C4-2B (cell line): ENCODE data around the gene RNF32.

ENCODE experiments used
- H3K27ac ChIP-seq: fragments of 450-650 bp; 2 replicates; pipeline ENCODE4 v1.5.1; 2017
- ZFX ChIP-seq: fragments of 450-650 bp; IDR thresholded peaks from 2 replicates; pipeline ENCODE4 v1.6.1; 2017
- TF ChIP-seq, protein P1 (sequence below): fragments of 450-650 bp; conservative IDR thresholded peaks from 2 replicates; pipeline ENCODE4 v1.5.1; 2017; ENCODE audit warnings: mild to moderate bottlenecking

The RNF32 gene

DNA sequence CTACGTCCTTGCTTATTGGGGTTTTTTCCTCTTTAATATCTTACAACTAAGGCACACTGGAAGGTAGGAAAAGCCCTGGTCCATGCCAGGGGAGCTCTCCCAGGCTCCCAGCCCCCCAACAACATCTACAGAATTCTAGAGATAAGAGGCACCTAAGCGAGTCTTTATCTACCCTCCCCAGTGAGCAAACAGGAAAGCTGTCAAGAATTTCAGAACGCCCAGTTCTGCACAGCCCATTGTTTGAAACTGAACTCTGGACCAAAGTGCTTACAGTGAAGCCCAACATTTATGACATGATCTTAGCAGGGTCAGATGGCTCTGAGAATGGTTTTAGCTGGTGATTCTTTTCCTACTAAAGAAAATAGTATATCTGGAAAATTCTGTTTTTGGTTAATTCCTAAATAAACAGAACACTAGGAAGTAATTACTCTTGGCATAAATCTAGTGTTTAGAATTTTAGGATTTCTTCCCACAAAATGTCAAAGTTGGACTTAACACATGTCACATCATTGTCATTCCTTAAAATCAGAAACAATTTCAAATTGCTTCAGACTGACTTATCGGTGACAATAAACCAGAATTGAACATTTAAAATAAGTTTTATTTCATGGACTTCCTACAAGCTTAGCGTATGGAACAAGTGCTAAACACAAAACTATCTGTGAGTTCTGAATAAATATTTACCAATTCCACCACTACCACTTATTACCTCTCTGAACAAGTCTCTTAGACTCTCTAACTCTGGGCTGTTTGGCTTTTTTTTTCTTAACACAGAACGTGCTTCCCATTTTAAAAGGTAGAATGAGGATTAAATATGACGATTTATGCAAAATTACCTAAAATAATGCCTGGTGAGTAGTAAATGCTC lies 31.3 kb upstream of the RNF32 start:
- H3K27ac ChIP-seq = no peak overlapping the region
- no peak for TF ChIP-seq ZFX
- TF ChIP-seq, protein P1, sequence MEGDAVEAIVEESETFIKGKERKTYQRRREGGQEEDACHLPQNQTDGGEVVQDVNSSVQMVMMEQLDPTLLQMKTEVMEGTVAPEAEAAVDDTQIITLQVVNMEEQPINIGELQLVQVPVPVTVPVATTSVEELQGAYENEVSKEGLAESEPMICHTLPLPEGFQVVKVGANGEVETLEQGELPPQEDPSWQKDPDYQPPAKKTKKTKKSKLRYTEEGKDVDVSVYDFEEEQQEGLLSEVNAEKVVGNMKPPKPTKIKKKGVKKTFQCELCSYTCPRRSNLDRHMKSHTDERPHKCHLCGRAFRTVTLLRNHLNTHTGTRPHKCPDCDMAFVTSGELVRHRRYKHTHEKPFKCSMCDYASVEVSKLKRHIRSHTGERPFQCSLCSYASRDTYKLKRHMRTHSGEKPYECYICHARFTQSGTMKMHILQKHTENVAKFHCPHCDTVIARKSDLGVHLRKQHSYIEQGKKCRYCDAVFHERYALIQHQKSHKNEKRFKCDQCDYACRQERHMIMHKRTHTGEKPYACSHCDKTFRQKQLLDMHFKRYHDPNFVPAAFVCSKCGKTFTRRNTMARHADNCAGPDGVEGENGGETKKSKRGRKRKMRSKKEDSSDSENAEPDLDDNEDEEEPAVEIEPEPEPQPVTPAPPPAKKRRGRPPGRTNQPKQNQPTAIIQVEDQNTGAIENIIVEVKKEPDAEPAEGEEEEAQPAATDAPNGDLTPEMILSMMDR = no peak

DNA sequence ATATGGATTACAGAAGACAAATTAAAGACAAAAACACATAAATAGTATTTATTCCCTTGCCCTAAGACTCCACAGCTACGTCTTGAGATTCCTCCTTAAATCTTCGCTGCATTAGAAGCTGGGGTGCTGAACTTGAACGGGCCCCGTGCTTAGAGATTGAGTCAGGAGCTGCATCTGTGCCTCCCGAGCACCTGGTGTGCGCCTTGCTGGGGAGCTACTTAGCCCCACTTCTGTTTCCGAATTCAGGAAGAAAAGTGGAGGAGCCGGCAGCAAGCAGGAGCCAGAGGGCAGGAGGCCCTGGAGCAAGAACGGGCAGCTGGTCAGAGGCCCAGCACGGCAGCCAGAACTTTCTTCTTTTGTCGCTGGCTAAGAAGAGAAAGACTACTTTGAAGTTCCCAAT lies 30.4 kb upstream of the RNF32 start:
- H3K27ac ChIP-seq = no peak overlapping the region
- TF ChIP-seq, protein P1 = no peak
- TF ChIP-seq ZFX = no peak

DNA sequence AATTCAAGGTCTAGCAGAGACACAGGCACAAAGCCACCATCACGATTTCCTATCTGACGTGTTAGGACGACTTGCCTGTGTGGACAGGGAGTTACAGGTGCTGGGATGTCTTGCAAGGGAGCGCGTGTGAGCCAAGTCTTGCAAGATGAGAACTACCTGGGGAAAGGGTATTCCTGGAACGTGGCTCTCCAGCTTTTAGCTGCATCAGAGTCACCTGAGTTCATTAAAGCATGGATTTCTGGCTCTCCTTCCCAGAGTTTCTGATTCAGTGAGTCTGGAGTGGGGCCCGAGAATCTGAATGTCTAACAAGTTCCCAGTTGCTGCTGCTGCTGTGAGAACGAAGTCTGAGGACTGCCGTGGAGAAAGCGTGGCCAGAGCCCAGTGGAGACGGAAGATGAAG lies 30.0 kb upstream of the RNF32 start:
- H3K27ac ChIP-seq = no peak overlapping the region
- TF ChIP-seq, protein P1 = no peak
- TF ChIP-seq ZFX = no peak

DNA sequence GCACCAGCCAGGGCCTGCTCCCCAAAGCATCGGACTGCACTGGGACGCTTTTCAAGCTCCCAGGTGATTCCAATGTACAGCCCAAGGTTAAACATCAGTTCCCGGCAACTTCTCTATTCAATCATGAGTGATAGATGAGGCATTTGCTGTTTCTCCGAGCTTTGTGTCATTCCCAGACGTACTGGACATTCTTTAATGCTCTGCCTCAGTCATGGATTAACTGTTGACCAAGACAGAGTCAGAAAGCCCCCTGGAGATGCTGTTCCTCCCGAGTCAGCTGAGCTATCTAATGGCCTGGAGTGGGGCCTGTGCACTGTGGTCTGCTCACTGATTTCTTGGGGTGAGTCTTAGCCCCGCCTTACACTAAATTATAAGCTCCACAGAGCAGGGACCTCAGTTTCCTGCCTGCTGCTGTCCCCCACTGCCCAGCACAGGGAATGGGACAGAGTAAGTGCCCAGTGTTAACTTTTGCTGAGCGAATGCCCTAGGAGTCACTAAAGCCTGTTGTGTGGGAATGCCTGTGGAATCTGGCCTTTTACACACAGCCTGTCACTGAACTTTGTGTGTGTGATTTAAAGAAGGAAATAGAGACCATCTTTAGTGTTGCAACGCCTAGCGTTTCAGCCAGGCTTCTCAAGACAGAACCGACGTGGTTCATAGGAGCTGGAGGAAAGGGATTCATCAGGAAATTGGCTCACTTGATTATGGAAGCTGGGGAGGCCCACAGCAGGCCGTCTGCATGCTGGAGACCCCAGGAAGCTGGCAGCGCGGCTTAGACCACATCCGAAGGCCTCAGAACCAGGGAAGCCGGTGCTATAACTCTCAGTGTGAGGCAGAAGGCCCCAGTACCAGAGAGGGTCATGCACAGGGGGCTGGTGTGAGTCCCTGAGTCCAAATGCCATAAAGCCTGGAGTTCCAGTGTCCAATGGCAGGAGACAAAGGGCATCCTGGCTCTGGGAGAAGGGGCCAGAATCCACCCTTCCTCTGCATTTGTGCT lies 29.3 kb upstream of the RNF32 start:
- H3K27ac ChIP-seq = no peak overlapping the region
- TF ChIP-seq ZFX = no peak
- TF ChIP-seq, protein P1 = no peak

DNA sequence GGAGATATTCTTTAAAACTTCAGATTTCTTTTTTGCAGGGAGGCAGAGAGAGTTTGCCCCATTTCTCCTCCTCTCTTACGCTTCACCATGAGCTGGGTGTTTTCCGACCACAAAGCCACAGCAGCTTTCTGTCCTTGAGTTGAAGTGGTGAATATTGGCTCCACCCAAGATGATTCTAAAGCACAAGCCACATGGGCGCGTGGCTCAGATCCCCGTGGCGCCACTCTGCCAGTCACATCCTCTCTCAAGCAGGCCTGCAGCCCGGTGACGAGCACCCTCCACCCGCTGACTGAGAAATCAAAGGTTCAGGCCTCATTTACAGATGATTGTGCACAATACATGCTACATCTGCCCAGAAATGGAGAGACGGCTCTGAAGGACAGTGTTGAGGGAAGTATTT lies 27.6 kb upstream of the RNF32 start:
- H3K27ac ChIP-seq = no peak overlapping the region; the same call in 1 of the 2 replicates
- no peak for TF ChIP-seq ZFX
- TF ChIP-seq, protein P1 = no peak

DNA sequence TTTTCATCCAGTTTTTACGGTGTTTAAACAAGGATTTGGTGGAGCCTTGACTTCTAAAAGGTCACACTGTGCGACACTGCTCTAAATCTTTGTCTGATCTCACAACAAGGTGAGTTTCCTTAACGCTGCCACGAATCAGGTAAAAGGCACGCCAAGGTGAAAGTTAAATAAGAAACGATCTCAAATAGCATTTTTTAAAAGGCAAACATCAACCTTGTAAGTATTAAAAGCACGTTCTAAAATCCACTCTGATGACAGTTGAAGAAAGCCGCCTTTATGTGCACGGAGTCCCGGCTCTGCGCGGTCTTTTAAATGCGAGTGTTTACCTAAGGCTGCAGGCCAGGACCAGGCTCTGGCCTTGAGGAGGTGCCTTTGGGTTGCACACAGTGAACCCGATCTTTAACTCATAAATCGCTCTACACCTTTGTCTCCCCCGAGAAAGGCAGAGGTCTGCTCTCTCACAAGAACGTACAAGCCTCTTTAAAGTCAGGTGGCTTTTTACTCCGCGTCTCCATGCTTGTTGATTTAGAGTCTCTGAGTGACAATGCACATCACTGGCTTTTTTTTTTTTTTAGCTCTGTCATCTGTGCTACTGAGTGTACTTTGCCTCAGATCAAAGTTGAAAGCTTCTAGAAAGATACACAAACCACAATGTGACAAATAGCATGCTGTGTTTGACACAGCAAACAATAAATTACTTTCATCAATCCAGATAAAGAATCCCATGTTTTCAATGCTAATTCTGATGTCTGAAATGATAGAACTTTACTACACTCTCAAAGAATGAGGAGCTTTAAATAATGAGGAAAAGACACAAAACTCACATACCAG lies 25.9 kb upstream of the RNF32 start:
- H3K27ac ChIP-seq = peak overlapping the region; percentile 61
- no peak for TF ChIP-seq ZFX
- TF ChIP-seq, protein P1 = no peak
